HG03103 (cell line): ENCODE results near the gene TIFAB.
"Not testable (repeated sequence)": the region's sequence is repeated elsewhere in the genome, so short reads cannot be mapped to it uniquely, and the experiment has no call there.

Experiments used
- ATAC-seq: cut with Tn5 transposase; IDR thresholded peaks from one replicate; pipeline ENCODE4 v1.9.1; 2021; ENCODE audit warnings: low read depth; ENCODE audit not compliant: unreplicated experiment

The TIFAB gene

GRCh38 chr5:135452321-135453030, at the start of gene TIFAB:
Gene TIFAB, minus strand, starts transcription at chr5:135452351. Its CDS starts 2,412 bp downstream, at chr5:135449939.
- ATAC-seq: no peak

GRCh38 chr5:135498637-135498995, 46.5 kb upstream of the TIFAB start:
- ATAC-seq: no peak

- ATAC-seq: no peak
Measured at GRCh38 chr5:135497971-135498636, 46.0 kb upstream of the TIFAB start.

GRCh38 chr5:135495531-135495930, 43.4 kb upstream of the TIFAB start:
- not testable (repeated sequence) for ATAC-seq

GRCh38 chr5:135494196-135494595, 42.0 kb upstream of the TIFAB start:
- no peak for ATAC-seq

GRCh38 chr5:135493406-135494180, 41.4 kb upstream of the TIFAB start:
- ATAC-seq: no peak

- no peak for ATAC-seq
Measured at GRCh38 chr5:135492319-135492626, 40.1 kb upstream of the TIFAB start.

- no peak for ATAC-seq
Measured at GRCh38 chr5:135491552-135492318, 39.6 kb upstream of the TIFAB start.

- ATAC-seq: no peak
Measured at GRCh38 chr5:135491038-135491551, 38.9 kb upstream of the TIFAB start.

GRCh38 chr5:135490245-135491037, 38.3 kb upstream of the TIFAB start:
- ATAC-seq: no peak

GRCh38 chr5:135489466-135490244, 37.5 kb upstream of the TIFAB start:
- no peak for ATAC-seq

- ATAC-seq: no peak
Measured at GRCh38 chr5:135488727-135489465, 36.7 kb upstream of the TIFAB start.

- ATAC-seq: no peak
Measured at GRCh38 chr5:135487839-135488514, 35.8 kb upstream of the TIFAB start.

GRCh38 chr5:135487037-135487395, 34.9 kb upstream of the TIFAB start:
- ATAC-seq: no peak

GRCh38 chr5:135486131-135487036, 34.2 kb upstream of the TIFAB start:
- no peak for ATAC-seq

GRCh38 chr5:135484674-135485086, 32.5 kb upstream of the TIFAB start:
- ATAC-seq: no peak

- ATAC-seq: no peak
Measured at GRCh38 chr5:135483254-135483653, 31.1 kb upstream of the TIFAB start.
